ENCODE data around the gene PLEKHH1.
"Not testable (repeated sequence)": the region's sequence is repeated elsewhere in the genome, so short reads cannot be mapped to it uniquely, and the experiment has no call there.

The PLEKHH1 gene

DNA sequence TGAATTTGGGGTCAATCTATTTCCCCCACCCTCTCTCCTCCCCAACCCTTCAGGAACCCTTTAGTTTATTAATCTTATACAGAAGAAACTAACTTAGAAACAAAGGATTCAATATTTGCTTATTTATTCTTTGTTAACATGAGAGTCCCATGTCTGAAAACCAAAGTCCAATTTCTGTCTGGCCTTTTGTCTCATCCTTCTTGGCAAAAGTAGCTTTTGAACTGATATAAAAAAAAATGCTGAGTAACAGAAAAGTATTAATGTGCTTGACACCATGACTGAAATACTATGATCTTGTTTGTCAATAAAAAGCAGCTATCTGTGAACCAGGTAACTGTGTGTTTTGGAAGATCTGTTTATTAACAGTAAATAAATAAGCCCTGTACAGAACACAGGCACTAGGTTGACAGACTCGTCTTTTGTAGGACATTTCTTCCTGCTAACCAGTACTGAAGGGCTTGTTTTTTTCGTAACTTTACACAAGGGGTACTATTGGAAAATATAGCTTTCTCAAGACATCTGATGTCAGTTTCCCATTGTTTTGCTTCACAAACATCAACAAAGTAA lies 56.2 kb downstream of the PLEKHH1 start:
- DNase-seq = no peak

DNA sequence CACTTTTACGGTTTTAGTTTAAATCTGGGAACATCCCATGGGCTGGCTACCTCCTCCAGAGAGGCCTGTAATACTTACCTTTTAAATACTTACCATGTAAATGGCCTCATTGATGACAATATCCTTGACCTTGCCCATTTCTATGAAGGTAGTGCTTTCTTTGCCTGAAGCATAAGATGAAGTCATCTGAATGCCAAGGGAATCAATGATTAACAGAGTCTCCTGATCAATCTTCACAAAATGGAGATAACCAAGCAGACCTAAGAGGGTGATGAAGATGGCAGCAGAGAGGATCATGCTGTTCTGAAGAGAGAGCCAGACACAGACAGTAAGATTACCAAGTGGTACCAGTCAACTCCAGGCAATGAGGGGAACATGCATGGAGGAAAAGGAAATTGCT lies 60.6 kb downstream of the PLEKHH1 start:
- not testable (repeated sequence) for DNase-seq

GRCh38 chr14:67595392-67595791 lies 62.3 kb downstream of the PLEKHH1 start:
- no peak for DNase-seq

GRCh38 chr14:67599698-67600561 lies 66.8 kb downstream of the PLEKHH1 start, which contains the start of gene PIGH:
PIGH (minus strand) TSS chr14:67600268; CDS start chr14:67600203, 65 bp downstream.
- DNase-seq = peak; percentile 97

- DNase-seq = not testable (repeated sequence)
Measured at GRCh38 chr14:67600562-67600974, 67.5 kb downstream of the PLEKHH1 start.

GRCh38 chr14:67602076-67602475 lies 69.0 kb downstream of the PLEKHH1 start:
- DNase-seq = no peak

GRCh38 chr14:67602995-67603545 lies 70.0 kb downstream of the PLEKHH1 start:
- DNase-seq = no peak

- DNase-seq = no peak
Measured at GRCh38 chr14:67607646-67608045, 74.6 kb downstream of the PLEKHH1 start.

- no peak for DNase-seq
Measured at GRCh38 chr14:67609642-67610310, 76.7 kb downstream of the PLEKHH1 start.

DNA sequence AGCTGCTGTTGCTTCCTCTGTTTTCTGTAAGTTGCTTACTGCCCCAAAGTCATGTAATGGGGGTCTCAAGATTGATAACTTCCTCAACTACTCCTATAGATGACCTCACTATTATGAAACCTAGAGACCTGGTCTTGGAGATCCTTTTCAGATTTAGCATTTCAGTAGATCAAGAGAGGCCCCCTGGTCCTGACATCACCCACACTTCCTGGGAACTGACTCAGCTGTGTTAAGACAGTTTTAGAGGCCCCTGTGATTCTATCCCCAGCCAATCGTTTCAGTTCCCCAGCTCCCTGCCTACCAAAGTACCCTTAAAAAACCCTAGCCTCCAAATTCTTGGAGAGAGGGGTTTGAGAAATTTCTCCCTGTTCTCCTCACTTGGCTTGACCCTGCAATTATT lies 77.4 kb downstream of the PLEKHH1 start:
- DNase-seq = peak; percentile 37

GRCh38 chr14:67618617-67619063 lies 85.5 kb downstream of the PLEKHH1 start:
- no peak for DNase-seq

- DNase-seq = peak; percentile 99
Measured at GRCh38 chr14:67619446-67620216, 86.5 kb downstream of the PLEKHH1 start, which contains the start of gene ARG2. ARG2 (plus strand) TSS chr14:67619920; CDS start chr14:67619978, 58 bp downstream.

- peak; percentile 33 for DNase-seq
Measured at GRCh38 chr14:67620217-67620785, 87.2 kb downstream of the PLEKHH1 start.

GRCh38 chr14:67622675-67623074 lies 89.6 kb downstream of the PLEKHH1 start:
- no peak for DNase-seq

DNA sequence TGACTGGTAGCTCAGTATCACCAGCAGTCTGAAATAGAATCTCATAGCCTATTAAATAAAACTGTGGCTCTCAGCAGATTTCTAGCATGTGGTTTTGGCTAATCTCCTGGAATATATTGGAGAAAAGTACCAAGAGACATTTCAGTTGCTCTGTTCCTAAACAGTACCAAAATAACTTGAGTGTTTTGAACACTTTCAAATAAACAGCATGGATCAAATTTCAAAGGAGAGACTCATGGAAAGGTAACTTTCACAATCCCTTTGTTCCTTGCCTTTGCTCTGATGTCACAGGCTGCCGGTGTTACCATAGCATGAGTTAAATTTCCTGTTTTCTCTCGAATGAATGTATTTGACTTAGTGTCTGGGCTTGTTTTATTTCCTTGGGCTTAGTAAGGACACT lies 90.0 kb downstream of the PLEKHH1 start:
- no peak for DNase-seq

DNA sequence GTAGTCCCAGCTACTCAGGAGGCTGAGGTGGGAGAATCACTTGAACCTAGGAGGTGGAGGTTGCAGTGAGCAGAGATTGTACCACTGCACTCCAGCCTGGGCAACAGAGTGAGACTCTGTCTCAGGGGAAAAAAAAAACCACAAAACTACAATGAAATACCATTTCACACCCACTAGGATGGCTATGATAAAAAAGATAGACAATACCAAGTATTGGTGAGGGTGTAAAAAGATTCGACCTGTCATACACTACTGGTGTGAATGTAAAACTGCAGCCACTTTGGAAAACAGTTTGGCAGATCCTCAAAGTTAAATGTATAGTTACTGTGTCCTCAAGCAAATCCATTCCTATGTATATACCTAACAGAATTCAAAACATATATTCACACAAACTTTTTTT lies 93.0 kb downstream of the PLEKHH1 start:
- not testable (repeated sequence) for DNase-seq

- DNase-seq = no peak
Measured at GRCh38 chr14:67627519-67627918, 94.4 kb downstream of the PLEKHH1 start.

- DNase-seq = no peak
Measured at GRCh38 chr14:67630186-67630585, 97.1 kb downstream of the PLEKHH1 start.

DNA sequence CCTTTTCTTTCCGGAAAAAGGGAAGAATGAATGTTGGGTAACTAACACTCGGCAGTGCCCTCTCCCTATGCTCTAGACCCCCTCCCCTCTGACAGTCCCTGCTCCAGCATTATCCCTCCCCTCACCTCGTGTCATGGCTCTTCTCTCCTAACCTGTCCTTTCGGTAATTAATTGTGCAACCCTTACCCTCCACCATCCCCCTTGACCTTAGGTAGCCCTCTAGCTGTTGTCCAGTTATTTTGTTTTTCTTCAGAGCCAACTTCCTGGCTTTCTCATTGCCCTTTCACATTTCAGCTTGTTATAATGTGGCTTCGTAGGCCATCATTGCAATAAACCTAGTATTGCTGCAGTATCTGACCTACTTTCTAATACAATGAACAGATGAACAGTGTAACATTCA lies 97.8 kb downstream of the PLEKHH1 start:
- DNase-seq = no peak

GRCh38 chr14:67633451-67634147 lies 100.5 kb downstream of the PLEKHH1 start:
- no peak for DNase-seq

- DNase-seq = no peak
Measured at GRCh38 chr14:67636361-67636919, 103.3 kb downstream of the PLEKHH1 start.

All from stimulated activated CD8-positive, alpha-beta memory T cell treated with anti-CD3 and anti-CD28 coated beads, Interleukin-4, amount 100 ng/mL, for 48 hours (primary cell).